HG03558 (cell line): ENCODE data around the gene ERMARD.
"Not testable (repeated sequence)": the region's sequence is repeated elsewhere in the genome, so short reads cannot be mapped to it uniquely, and the experiment has no call there.

ENCODE experiments used
- ATAC-seq: cut with Tn5 transposase; IDR thresholded peaks from one replicate; pipeline ENCODE4 v1.9.1; 2021; ENCODE audit warnings: moderate number of reproducible peaks; ENCODE audit not compliant: unreplicated experiment; ENCODE audit errors: extremely low read depth

ERMARD gene

GRCh38 chr6:169729961-169730360, 21.5 kb upstream of the ERMARD start:
- ATAC-seq, result no peak

GRCh38 chr6:169738204-169738975, 13.0 kb upstream of the ERMARD start:
- ATAC-seq, result no peak

GRCh38 chr6:169738976-169739529, 12.4 kb upstream of the ERMARD start:
- no peak for ATAC-seq

- ATAC-seq, result no peak
Measured at GRCh38 chr6:169741344-169741743, 10.1 kb upstream of the ERMARD start.

- no peak for ATAC-seq
Measured at GRCh38 chr6:169745405-169745804, 6.0 kb upstream of the ERMARD start.

GRCh38 chr6:169746556-169746955, 4.9 kb upstream of the ERMARD start:
- no peak for ATAC-seq

GRCh38 chr6:169752074-169752623, 727 bp downstream of the ERMARD start:
- no peak for ATAC-seq

- ATAC-seq, result no peak
Measured at GRCh38 chr6:169755162-169755561, 3.7 kb downstream of the ERMARD start.

GRCh38 chr6:169763308-169763707, 11.9 kb downstream of the ERMARD start:
- ATAC-seq, result no peak

GRCh38 chr6:169763881-169764280, 12.5 kb downstream of the ERMARD start:
- ATAC-seq, result no peak

- not testable (repeated sequence) for ATAC-seq
Measured at GRCh38 chr6:169765789-169766188, 14.4 kb downstream of the ERMARD start.

GRCh38 chr6:169766232-169766631, 14.8 kb downstream of the ERMARD start:
- ATAC-seq, result no peak

GRCh38 chr6:169766921-169767736, 15.7 kb downstream of the ERMARD start:
- ATAC-seq, result no peak

GRCh38 chr6:169774347-169774746, 22.9 kb downstream of the ERMARD start:
- no peak for ATAC-seq

GRCh38 chr6:169775321-169775720, 23.9 kb downstream of the ERMARD start:
- ATAC-seq, result no peak

- no peak for ATAC-seq
Measured at GRCh38 chr6:169776379-169776778, 25.0 kb downstream of the ERMARD start.

- ATAC-seq, result no peak
Measured at GRCh38 chr6:169777896-169778295, 26.5 kb downstream of the ERMARD start.

- no peak for ATAC-seq
Measured at GRCh38 chr6:169778646-169779045, 27.2 kb downstream of the ERMARD start.

- ATAC-seq, result no peak
Measured at GRCh38 chr6:169779092-169779815, 27.8 kb downstream of the ERMARD start.

GRCh38 chr6:169779896-169780295, 28.5 kb downstream of the ERMARD start:
- ATAC-seq, result no peak
